Measurements from ENCODE around the gene EXOC4. TPM values are rescaled to one million over a fixed set of nuclear protein-coding genes. Genes with fewer than 3 reads are reported as not detected.
"Not testable (repeated sequence)": the region's sequence is repeated elsewhere in the genome, so short reads cannot be mapped to it uniquely, and the experiment has no call there.

Gene EXOC4
- total and polyA plus RNA-seq, 7 experiments from 2014 or later, result 44.1 to 106 (median 74.2) TPM

DNA sequence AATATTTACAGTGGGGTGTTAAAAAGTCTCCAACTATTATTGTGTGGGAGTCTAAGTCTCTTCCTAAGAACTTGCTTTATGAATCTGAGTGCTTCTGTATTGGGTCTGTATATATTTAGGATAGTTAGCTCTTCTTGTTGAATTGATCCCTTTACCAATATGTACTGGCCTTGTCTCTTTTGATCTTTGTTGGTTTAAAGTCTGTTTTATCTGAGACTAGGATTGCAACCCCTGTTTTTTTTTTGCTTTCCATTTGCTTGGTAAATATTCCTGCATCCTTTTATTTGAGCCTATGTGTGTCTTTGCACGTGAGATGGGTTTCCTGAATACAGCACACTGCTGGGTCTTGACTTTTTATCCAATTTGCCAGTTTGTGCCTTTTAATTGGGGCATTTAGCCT lies 75.1 kb downstream of the EXOC4 start:
- peaks cover 2 to 24% (median 13%) of the 10 kb centered on the region in 7 donors for H3K4me1 Mint-ChIP-seq
- DNase-seq; H3K27ac Mint-ChIP-seq; H3K27me3 Mint-ChIP-seq; ATAC-seq; H3K4me3 ChIP-seq (ENCODE audit: low read length); POLR2A ChIA-PET; CTCF ChIA-PET; H3K27me3 ChIP-seq (ENCODE audit: control insufficient read depth in 2 of 2, insufficient read depth in 2 of 2, low read length in 2 of 2); intact Hi-C loops (cut with micrococcal nuclease); H3K4me1 ChIP-seq (ENCODE audit: control insufficient read depth in 2 of 2, insufficient read depth in 2 of 2, low read length in 2 of 2); H3K36me3 ChIP-seq (ENCODE audit: control insufficient read depth in 2 of 3, insufficient read depth in 3 of 3, low read length in 3 of 3); H3K9me3 ChIP-seq (ENCODE audit: control insufficient read depth in 2 of 3, low read length in 3 of 3); H3K27ac ChIP-seq (ENCODE audit: low read depth, low read length): not testable (repeated sequence)
- H3K4me3 Mint-ChIP-seq, result peak overlapping the region in 1 of 10 donors; percentile 1
- peaks cover 6 to 49% (median 24%) of the 10 kb centered on the region in 11 donors for H3K9me3 Mint-ChIP-seq
- peaks cover 44 to 88% (median 63%) of the 10 kb centered on the region in 5 donors for H3K36me3 Mint-ChIP-seq

DNA sequence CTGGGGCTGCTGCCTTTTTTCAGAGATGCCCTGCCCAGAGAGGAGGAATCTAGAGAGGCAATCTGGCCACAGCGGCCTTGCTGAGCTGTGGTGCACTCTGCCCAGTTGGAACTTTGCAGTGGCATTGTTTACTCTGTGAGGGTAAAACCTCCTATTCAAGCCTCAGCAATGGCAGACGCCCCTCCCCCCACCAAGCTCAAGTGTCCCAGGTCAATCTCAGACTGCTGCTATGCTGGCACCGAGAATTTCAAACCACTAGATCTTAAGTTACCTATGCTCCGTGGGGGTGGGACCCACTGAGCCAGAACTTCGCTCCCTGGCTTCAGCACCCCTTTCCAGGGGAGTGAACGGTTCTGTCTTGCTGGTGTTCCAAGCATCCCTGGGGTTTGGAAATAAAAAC lies 77.2 kb downstream of the EXOC4 start:
- peaks cover 2 to 22% (median 13%) of the 10 kb centered on the region in 7 donors for H3K4me1 Mint-ChIP-seq

DNA sequence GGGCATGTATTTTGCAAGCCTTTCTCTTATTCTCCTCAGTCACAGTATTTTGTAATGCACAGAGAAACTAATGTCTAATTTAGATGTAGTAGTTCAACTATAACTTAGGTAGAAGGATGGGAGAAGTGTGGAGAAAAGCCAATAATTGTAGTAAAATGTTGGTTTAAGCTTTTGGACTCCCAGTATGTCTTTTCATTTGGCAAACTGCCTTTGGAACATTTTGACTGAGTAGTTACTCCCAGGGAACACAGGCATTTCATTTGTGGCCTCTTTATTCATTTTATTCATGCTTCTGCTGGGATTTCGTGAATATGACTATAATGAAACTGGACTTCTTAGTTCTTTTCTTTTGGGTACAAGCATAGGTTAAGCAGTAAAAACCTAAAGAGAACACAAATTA lies 79.0 kb downstream of the EXOC4 start:
- peaks cover 39 to 84% (median 62%) of the 10 kb centered on the region in 5 donors for H3K36me3 Mint-ChIP-seq
- H3K4me3 Mint-ChIP-seq, result no peak overlapping the region
- Histone ChIP-seq H3K36me3 (ENCODE audit: control insufficient read depth in 2 of 3, insufficient read depth in 3 of 3, low read length in 3 of 3) (peaks cover 0 to 3% (median 0%) of the 10 kb centered on the region in 3 experiments), H3K9me3 (ENCODE audit: control insufficient read depth in 2 of 3, low read length in 3 of 3) (no peaks in the 10 kb centered on the region), H3K27ac (ENCODE audit: low read depth, low read length) (no peak overlapping the region), H3K27me3 (ENCODE audit: control insufficient read depth in 2 of 2, insufficient read depth in 2 of 2, low read length in 2 of 2) (no peaks in the 10 kb centered on the region), H3K4me1 (ENCODE audit: control insufficient read depth in 2 of 2, insufficient read depth in 2 of 2, low read length in 2 of 2) (no peaks in the 10 kb centered on the region), H3K4me3 (ENCODE audit: low read length) (no peak overlapping the region)
- CTCF ChIA-PET, result no interaction called here
- H3K27ac Mint-ChIP-seq, result no peak overlapping the region
- H3K4me1 Mint-ChIP-seq, result peaks cover 2 to 22% (median 13%) of the 10 kb centered on the region in 7 donors
- intact Hi-C loops (cut with micrococcal nuclease), result no loop called here
- H3K27me3 Mint-ChIP-seq, result no peaks in the 10 kb centered on the region
- ATAC-seq (no peak), DNase-seq (no peak)
- POLR2A ChIA-PET, result no interaction called here
- peaks cover 5 to 36% (median 19%) of the 10 kb centered on the region in 11 donors for H3K9me3 Mint-ChIP-seq

More for the DNA sequence above, 77.2 kb downstream of the EXOC4 start:
- peaks cover 6 to 40% (median 20%) of the 10 kb centered on the region in 11 donors for H3K9me3 Mint-ChIP-seq
- H3K36me3 Mint-ChIP-seq, result peaks cover 42 to 88% (median 63%) of the 10 kb centered on the region in 5 donors
- no peak overlapping the region for H3K4me3 Mint-ChIP-seq
- H3K9me3 ChIP-seq (ENCODE audit: control insufficient read depth in 2 of 3, low read length in 3 of 3), result no peaks in the 10 kb centered on the region
- H3K4me1 ChIP-seq (ENCODE audit: control insufficient read depth in 2 of 2, insufficient read depth in 2 of 2, low read length in 2 of 2), result no peaks in the 10 kb centered on the region
- intact Hi-C loops (cut with micrococcal nuclease), result no loop called here
- ChIA-PET POLR2A (no interaction called here), CTCF (no interaction called here)
- H3K27ac ChIP-seq (ENCODE audit: low read depth, low read length), result no peak overlapping the region
- no peak overlapping the region for H3K27ac Mint-ChIP-seq
- no peak for DNase-seq
- peaks cover 0 to 7% (median 0%) of the 10 kb centered on the region in 3 experiments for H3K36me3 ChIP-seq (ENCODE audit: control insufficient read depth in 2 of 3, insufficient read depth in 3 of 3, low read length in 3 of 3)
- H3K27me3 ChIP-seq (ENCODE audit: control insufficient read depth in 2 of 2, insufficient read depth in 2 of 2, low read length in 2 of 2), result no peaks in the 10 kb centered on the region
- ATAC-seq, result no peak
- H3K4me3 ChIP-seq (ENCODE audit: low read length), result no peak overlapping the region
- H3K27me3 Mint-ChIP-seq, result no peaks in the 10 kb centered on the region

DNA sequence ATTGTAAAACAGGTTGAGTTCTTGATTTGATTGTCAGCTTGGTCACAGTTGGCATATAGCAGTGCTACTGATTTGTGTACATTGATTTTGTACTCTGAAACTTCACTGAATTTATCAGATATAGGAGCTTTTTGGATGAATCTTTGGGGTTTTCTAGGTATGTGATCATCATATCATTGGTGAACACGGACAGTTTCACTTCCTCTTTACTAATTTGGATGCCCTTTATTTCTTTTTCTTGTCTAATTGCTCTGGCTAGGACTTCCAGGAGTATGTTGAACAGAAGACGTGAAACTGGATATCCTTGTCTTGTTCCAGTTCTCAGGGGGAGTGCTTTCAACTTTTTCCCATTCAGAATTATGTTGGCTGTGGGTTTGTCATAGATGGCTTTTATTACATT lies 86.9 kb downstream of the EXOC4 start:
- H3K27ac Mint-ChIP-seq, result no peak overlapping the region
- peaks cover 0 to 14% (median 8%) of the 10 kb centered on the region in 7 donors for H3K4me1 Mint-ChIP-seq
- intact Hi-C loops (cut with micrococcal nuclease), result no loop called here
- Histone ChIP-seq H3K4me3 (ENCODE audit: low read length) (no peak overlapping the region), H3K9me3 (ENCODE audit: control insufficient read depth in 2 of 3, low read length in 3 of 3) (peaks cover 0 to 6% (median 0%) of the 10 kb centered on the region in 3 experiments), H3K27ac (ENCODE audit: low read depth, low read length) (no peak overlapping the region), H3K36me3 (ENCODE audit: control insufficient read depth in 2 of 3, insufficient read depth in 3 of 3, low read length in 3 of 3) (peaks cover 0 to 8% (median 0%) of the 10 kb centered on the region in 3 experiments), H3K4me1 (ENCODE audit: control insufficient read depth in 2 of 2, insufficient read depth in 2 of 2, low read length in 2 of 2) (no peaks in the 10 kb centered on the region), H3K27me3 (ENCODE audit: control insufficient read depth in 2 of 2, insufficient read depth in 2 of 2, low read length in 2 of 2) (no peaks in the 10 kb centered on the region)
- no peak for DNase-seq
- no peaks in the 10 kb centered on the region for H3K27me3 Mint-ChIP-seq
- peaks cover 46 to 88% (median 82%) of the 10 kb centered on the region in 5 donors for H3K36me3 Mint-ChIP-seq
- POLR2A ChIA-PET, result no interaction called here
- H3K4me3 Mint-ChIP-seq, result no peak overlapping the region
- CTCF ChIA-PET, result no interaction called here
- peaks cover 14 to 84% (median 42%) of the 10 kb centered on the region in 11 donors for H3K9me3 Mint-ChIP-seq
- no peak for ATAC-seq

DNA sequence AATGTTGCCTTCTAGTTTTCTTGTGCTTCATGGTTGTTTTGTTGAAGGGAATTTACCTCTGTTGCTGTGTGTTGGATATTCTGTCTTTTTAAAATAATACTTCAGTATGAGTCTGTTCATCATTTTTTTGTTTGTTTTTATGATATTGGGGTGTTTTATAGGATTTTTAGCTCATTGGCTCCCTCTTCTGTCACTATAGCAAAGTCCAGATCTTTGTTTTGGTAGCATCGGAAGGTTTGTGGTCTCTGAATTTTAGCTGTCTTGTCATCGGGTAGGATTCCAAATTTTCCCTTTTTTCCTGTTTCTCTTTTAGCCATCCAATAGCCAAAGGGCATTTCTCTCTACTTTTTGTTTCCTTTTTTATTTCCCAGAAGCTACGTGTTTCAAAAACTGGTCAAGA lies 91.4 kb downstream of the EXOC4 start:
- Histone ChIP-seq H3K4me1 (ENCODE audit: control insufficient read depth in 2 of 2, insufficient read depth in 2 of 2, low read length in 2 of 2) (no peaks in the 10 kb centered on the region), H3K27ac (ENCODE audit: low read depth, low read length) (no peak overlapping the region), H3K4me3 (ENCODE audit: low read length) (no peak overlapping the region), H3K9me3 (ENCODE audit: control insufficient read depth in 2 of 3, low read length in 3 of 3) (peaks cover 0 to 6% (median 0%) of the 10 kb centered on the region in 3 experiments), H3K36me3 (ENCODE audit: control insufficient read depth in 2 of 3, insufficient read depth in 3 of 3, low read length in 3 of 3) (peaks cover 0 to 4% (median 0%) of the 10 kb centered on the region in 3 experiments), H3K27me3 (ENCODE audit: control insufficient read depth in 2 of 2, insufficient read depth in 2 of 2, low read length in 2 of 2) (no peaks in the 10 kb centered on the region)
- H3K9me3 Mint-ChIP-seq, result peaks cover 14 to 65% (median 35%) of the 10 kb centered on the region in 11 donors
- DNase-seq, result no peak
- no peak overlapping the region for H3K4me3 Mint-ChIP-seq
- no peak overlapping the region for H3K27ac Mint-ChIP-seq
- peaks cover 0 to 16% (median 11%) of the 10 kb centered on the region in 7 donors for H3K4me1 Mint-ChIP-seq
- intact Hi-C loops (cut with micrococcal nuclease), result no loop called here
- ChIA-PET CTCF (no interaction called here), POLR2A (no interaction called here)
- ATAC-seq, result no peak
- H3K27me3 Mint-ChIP-seq, result no peaks in the 10 kb centered on the region
- peaks cover 26 to 87% (median 80%) of the 10 kb centered on the region in 5 donors for H3K36me3 Mint-ChIP-seq

DNA sequence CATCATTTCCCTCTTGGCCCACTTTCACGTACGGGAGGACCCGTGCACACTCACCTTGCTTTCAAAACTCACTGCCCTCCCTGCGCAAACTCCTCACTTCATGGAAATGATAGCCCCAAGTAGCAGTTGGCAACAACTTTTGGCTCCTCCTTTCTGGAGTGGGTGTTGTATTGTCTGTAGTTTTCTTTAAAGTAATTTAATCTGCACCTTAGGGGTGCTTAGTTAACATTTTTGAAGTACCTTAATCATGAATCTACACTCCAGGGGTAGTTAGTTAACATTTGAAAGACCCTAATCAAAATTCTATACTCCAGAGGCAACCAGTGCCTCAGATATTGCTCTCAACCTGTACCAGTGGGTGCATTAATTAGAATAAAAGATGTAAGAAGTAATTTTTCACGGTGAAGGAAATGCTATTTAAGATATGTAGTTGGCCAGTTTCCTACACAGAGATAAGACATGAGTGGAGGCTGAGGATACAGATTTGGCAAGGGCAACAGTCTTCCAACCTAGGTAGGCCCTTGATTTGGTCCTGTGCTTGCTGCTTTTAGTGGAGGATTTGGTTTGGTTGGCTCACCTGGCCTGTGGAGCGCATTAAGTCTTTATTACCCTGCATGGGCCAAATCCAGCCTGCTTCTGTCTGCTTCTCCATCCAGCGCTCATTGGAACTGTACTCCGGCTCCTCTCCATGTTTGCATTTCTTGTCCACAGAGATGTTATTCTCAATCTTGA lies 93.0 kb downstream of the EXOC4 start:
- intact Hi-C loops (cut with micrococcal nuclease), result no loop called here
- no peak for ATAC-seq
- CTCF ChIA-PET, result no interaction called here
- Mint-ChIP-seq H3K36me3 (peaks cover 11 to 84% (median 78%) of the 10 kb centered on the region in 5 donors), H3K27me3 (no peaks in the 10 kb centered on the region), H3K9me3 (peaks cover 9 to 63% (median 31%) of the 10 kb centered on the region in 11 donors), H3K27ac (no peak overlapping the region), H3K4me1 (peaks cover 0 to 17% (median 14%) of the 10 kb centered on the region in 7 donors), H3K4me3 (no peak overlapping the region)
- Histone ChIP-seq H3K27me3 (ENCODE audit: control insufficient read depth in 2 of 2, insufficient read depth in 2 of 2, low read length in 2 of 2) (no peaks in the 10 kb centered on the region), H3K4me1 (ENCODE audit: control insufficient read depth in 2 of 2, insufficient read depth in 2 of 2, low read length in 2 of 2) (no peaks in the 10 kb centered on the region), H3K36me3 (ENCODE audit: control insufficient read depth in 2 of 3, insufficient read depth in 3 of 3, low read length in 3 of 3) (peaks cover 0 to 4% (median 0%) of the 10 kb centered on the region in 3 experiments), H3K27ac (ENCODE audit: low read depth, low read length) (no peak overlapping the region), H3K9me3 (ENCODE audit: control insufficient read depth in 2 of 3, low read length in 3 of 3) (no peaks in the 10 kb centered on the region), H3K4me3 (ENCODE audit: low read length) (no peak overlapping the region)
- POLR2A ChIA-PET, result no interaction called here
- no peak for DNase-seq

DNA sequence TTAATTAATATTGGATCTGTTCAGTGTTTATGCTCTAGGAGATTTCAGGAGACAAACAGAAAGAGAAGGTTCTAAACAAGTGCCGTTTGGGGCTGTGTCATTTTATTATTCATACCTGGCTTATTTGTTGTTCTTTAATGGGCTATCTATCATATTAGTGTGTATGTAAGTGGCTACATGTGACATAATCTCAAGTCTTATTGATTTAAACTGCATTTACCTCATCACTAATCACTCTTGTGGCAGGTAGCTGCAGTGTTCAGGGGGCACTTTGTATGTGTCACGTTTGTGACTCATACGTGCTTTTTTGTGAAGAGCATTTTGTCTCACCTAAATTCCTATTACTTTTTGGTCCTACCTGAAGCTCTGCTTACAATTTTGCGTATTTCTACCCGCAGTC lies 95.4 kb downstream of the EXOC4 start:
- Mint-ChIP-seq H3K27me3 (no peaks in the 10 kb centered on the region), H3K27ac (no peak overlapping the region), H3K4me1 (peaks cover 0 to 16% (median 13%) of the 10 kb centered on the region in 7 donors), H3K36me3 (peaks cover 9 to 80% (median 74%) of the 10 kb centered on the region in 5 donors), H3K9me3 (peaks cover 3 to 63% (median 18%) of the 10 kb centered on the region in 11 donors), H3K4me3 (no peak overlapping the region)
- intact Hi-C loops (cut with micrococcal nuclease), result no loop called here
- POLR2A ChIA-PET, result no interaction called here
- no peak for ATAC-seq
- DNase-seq, result no peak
- no peaks in the 10 kb centered on the region for H3K9me3 ChIP-seq (ENCODE audit: control insufficient read depth in 2 of 3, low read length in 3 of 3)
- H3K27me3 ChIP-seq (ENCODE audit: control insufficient read depth in 2 of 2, insufficient read depth in 2 of 2, low read length in 2 of 2), result no peaks in the 10 kb centered on the region
- peaks cover 0 to 2% (median 0%) of the 10 kb centered on the region in 3 experiments for H3K36me3 ChIP-seq (ENCODE audit: control insufficient read depth in 2 of 3, insufficient read depth in 3 of 3, low read length in 3 of 3)
- no peaks in the 10 kb centered on the region for H3K4me1 ChIP-seq (ENCODE audit: control insufficient read depth in 2 of 2, insufficient read depth in 2 of 2, low read length in 2 of 2)
- no peak overlapping the region for H3K4me3 ChIP-seq (ENCODE audit: low read length)
- no peak overlapping the region for H3K27ac ChIP-seq (ENCODE audit: low read depth, low read length)
- CTCF ChIA-PET, result no interaction called here

Data from naive thymus-derived CD4-positive, alpha-beta T cell (primary cell).